Glomerular visceral epithelial cell (primary cell): Measurements from ENCODE around the gene H6PD.
A peak's percentile ranks its signal among the peaks of the same experiment; 100 is the strongest.

Source experiments
- DNase-seq: peaks from one replicate; pipeline ENCODE4 v3.0.0-alpha.2; 2016; ENCODE audit errors: extremely low spot score

Gene H6PD

DNA sequence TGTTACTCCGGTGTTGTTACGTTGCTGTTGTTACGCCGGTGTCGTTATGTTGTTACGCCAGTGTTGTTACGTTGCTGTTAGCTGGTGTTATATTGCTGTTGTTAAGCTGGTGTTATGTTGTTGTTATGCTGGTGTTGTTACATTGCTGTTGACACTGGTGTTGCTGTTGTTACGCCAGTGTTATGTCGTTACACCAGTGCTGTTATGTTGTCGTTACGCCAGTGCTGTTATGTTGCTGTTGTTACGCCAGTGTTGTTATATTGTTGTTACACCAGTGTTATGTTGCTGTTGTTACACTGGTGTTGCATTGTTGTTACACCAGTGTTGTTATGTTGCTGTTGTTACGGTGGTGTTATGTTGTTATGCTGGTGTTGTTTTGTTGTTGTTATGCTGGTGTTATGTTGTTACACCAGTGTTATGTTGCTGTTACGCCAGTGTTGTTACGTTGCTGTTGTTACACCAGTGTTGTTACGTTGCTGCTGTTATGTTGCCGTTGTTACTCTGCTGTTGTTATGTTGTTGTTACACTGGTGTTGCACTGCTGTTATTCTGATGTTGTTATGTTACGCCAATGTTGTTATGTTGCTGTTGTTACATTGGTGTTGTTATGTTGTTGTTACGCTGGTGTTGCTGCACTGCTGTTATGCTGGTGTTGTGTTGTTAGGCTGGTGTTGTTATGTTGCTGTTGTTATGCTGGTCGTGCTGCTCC, 25.6 kb downstream of the H6PD start:
- DNase-seq, result no peak

DNA sequence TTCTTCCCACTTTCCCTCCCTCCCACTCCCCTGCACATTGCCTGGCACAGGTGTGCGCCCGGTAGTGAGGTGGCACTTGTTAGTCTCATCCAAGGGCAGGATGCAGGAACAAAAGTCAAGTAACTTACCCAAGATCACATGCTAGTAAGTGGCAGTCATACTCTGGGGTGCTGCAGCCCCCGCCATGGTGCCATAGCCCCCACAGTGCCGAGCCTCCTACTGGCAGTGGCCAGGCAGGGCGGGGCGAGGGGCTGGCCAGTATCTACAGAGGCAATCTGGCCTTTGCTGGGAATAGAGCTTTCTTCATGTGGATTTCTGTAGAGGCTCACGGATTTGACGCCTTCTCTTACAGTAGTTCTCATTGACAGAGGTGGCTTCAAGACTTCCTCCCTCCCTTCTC, 26.9 kb downstream of the H6PD start:
- no peak for DNase-seq

DNA sequence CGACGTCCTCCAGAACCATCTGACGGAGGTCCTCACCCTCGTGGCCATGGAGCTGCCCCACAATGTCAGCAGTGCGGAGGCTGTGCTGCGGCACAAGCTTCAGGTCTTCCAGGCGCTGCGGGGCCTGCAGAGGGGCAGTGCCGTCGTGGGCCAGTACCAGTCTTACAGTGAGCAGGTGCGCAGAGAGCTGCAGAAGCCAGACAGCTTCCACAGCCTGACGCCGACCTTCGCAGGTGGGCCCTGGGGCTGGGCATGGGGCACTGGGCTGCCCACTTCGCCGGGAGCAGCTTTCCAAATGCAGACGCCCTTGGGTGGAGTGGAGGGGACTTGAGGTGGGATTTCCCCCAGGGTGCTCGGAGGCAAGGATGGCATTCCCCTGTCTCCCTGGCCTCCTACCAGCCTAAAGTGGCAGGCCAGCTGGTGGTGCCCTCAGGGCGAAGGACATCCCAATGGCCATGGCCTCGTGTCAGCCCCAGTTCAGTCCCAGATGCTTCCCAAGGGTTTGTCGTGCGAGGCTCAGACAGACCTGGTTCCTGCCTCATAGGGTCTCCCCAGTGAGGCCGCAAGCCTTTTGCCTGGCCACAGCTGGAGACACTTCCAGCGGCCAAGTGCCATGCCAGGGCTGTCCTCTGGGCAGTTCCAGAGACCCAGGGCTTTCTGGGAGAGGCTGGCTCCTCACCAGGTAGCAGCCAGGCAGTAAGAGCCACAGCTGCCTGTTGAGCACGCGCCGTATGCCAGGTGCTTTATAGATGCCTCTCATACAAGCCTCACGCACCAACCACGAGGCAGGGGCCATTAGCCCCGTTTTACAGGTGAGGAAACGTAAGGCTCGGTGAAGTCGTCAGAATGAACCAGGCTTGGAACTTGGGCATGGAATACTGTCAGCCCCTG, 27.8 kb downstream of the H6PD start:
- no peak for DNase-seq

- no peak for DNase-seq
Observed at GRCh38 chr1:9263276-9263855, 28.8 kb downstream of the H6PD start.

DNA sequence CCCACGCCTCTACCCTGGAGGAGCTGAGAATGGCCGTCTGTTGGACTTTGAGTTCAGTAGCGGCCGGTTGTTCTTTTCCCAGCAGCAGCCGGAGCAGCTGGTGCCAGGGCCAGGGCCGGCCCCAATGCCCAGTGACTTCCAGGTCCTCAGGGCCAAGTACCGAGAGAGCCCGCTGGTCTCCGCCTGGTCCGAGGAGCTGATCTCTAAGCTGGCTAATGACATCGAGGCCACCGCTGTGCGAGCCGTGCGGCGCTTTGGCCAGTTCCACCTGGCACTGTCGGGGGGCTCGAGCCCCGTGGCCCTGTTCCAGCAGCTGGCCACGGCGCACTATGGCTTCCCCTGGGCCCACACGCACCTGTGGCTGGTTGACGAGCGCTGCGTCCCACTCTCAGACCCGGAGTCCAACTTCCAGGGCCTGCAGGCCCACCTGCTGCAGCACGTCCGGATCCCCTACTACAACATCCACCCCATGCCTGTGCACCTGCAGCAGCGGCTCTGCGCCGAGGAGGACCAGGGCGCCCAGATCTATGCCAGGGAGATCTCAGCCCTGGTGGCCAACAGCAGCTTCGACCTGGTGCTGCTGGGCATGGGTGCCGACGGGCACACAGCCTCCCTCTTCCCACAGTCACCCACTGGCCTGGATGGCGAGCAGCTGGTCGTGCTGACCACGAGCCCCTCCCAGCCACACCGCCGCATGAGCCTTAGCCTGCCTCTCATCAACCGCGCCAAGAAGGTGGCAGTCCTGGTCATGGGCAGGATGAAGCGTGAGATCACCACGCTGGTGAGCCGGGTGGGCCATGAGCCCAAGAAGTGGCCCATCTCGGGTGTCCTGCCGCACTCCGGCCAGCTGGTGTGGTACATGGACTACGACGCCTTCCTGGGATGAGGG, 29.7 kb downstream of the H6PD start:
- DNase-seq, result no peak

- no peak for DNase-seq
Observed at GRCh38 chr1:9265037-9265436, 30.5 kb downstream of the H6PD start.

GRCh38 chr1:9265968-9266367, 31.4 kb downstream of the H6PD start:
- DNase-seq, result no peak

- no peak for DNase-seq
Observed at GRCh38 chr1:9267352-9267686, 32.7 kb downstream of the H6PD start.

GRCh38 chr1:9267827-9268581, 33.4 kb downstream of the H6PD start:
- no peak for DNase-seq

- peak; percentile 40 for DNase-seq
Observed at GRCh38 chr1:9269078-9269501, 34.5 kb downstream of the H6PD start.

- DNase-seq, result no peak
Observed at GRCh38 chr1:9269721-9270120, 35.1 kb downstream of the H6PD start.

DNA sequence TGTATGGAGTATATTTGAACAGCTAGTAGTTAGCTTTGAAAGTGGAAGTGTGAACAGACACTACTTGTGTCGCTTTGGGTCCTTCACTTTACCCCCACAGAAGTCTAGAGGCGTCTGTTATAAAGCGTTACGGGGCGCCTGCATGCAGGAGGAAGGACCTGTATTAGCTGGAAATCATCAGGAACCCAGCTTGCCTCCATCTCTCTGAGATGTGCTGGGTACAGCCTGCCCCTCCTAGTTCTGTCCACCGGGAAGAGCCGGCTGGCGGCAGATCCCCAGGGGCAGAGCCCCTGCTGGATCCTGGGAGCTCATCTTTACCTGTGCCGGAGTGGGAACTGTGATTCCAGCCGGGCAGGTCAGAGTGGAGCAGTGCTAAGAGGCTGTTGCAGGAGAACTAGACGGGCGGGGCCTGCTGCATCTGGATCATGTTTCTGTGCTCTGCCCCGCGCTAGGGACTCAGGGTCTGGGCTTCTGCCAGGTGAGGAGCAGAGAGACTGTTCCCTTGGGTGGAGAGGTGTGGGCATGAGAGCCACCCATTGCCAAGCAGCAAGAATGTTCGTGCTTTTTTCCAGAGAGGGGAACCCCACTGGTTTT, 35.8 kb downstream of the H6PD start:
- no peak for DNase-seq

DNA sequence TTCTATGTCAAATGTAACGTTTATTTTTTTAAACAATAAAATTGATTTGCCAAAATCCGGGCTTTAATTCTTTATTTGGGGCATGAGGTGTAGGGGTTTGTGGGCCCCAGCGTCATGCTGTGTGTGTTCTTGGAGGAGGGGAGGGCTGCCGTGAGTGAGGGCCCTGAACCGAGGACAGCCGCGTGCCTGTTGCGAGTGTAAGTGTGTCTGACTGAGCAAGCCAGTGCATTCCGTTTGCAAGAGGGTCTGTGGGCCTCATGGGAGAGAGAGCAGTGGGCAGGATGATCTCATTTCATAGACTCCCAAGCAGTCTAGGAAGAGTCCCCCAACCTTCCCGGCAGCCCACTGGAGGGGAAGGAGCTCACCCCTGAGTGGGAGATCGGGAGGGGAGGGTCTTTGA, 36.7 kb downstream of the H6PD start:
- DNase-seq, result no peak

GRCh38 chr1:9271861-9272595, 37.5 kb downstream of the H6PD start:
- no peak for DNase-seq

DNA sequence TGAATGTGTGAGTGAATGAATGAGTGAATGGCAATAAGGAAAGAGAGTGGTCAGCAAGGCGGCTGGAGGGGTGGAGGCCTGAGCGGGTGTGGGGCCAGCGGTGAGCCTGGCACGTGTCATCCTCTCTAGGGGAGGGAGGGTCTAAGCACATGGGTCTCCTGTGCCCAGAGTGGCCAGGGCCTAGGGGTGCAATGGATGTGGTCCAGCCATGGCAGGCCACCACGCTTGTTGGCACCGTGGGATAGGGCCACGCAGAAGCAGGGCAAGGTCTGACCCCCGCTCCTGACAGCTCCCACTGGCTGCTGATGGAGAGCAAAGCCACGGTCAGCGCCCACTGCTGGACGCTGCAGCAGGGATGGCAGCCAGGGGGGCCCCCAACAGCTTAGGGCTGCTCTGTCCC, 38.6 kb downstream of the H6PD start:
- no peak for DNase-seq

- DNase-seq, result no peak
Observed at GRCh38 chr1:9275161-9275560, 40.6 kb downstream of the H6PD start.

DNA sequence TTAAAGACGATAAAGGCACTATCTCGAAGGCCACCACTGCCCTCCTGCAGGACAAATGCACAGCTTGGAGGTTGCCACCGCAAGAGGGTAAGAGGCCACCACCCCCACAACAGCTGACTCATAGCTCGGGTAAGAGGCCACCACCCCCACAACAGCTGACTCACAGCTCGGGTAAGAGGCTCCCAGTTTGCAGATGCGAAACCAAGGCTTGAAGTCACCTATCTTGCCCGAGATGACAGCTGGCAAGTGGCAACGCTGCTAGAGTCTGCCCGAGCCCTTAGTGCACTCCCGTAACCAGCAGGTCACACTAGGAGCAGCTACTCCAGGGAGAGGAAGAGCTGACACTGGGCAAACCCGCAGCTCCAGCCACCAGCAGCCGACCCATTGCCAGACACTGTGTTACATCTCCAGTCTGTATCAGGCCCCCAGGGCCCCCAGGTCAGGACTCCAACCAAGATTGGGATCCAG, 41.0 kb downstream of the H6PD start:
- DNase-seq, result peak; percentile 93

GRCh38 chr1:9278116-9278515, 43.5 kb downstream of the H6PD start:
- no peak for DNase-seq

GRCh38 chr1:9278585-9279153, 44.1 kb downstream of the H6PD start:
- DNase-seq, result no peak
